Psoas muscle (tissue), 8 donors: ENCODE results near the gene SLC9A1. TPM values are rescaled to one million over a fixed set of nuclear protein-coding genes. Genes with fewer than 3 reads are reported as not detected.

Experiments
- ATAC-seq, 4 donors: fragments of 200-7000 bp; cut with Tn5 transposase; one replicate each; pipeline ENCODE4 v1.9.1; 2020; ENCODE audit warnings: moderate library complexity in 3 of 4, mild to moderate bottlenecking in 2 of 4
- DNase-seq, 2 donors: peaks; one replicate each; pipeline ENCODE4 v3.0.0-alpha.2; 2020
- H3K27ac ChIP-seq: fragments of 200-600 bp; one replicate; pipeline ENCODE4 v1.8.0; 2022
- H3K27me3 ChIP-seq, 3 donors: fragments of 200-600 bp in 1 of 3; one replicate each; pipeline versions ENCODE4 v1.6.1 to v1.8.0; 2013 to 2022; ENCODE audit warnings: low read length in 2 of 3, mild to moderate bottlenecking in 2 of 3, moderate library complexity in 1 of 3; ENCODE audit not compliant: insufficient read depth in 3 of 3
- H3K36me3 ChIP-seq, 2 donors: fragments of 200-600 bp in 1 of 2; one replicate each; pipeline versions ENCODE4 v1.6.1 to v1.8.0; 2013 to 2022; ENCODE audit warnings: low read depth in 1 of 2, mild to moderate bottlenecking in 1 of 2, moderate library complexity in 1 of 2; ENCODE audit not compliant: insufficient read depth in 1 of 2
- H3K4me1 ChIP-seq: fragments of 200-600 bp; one replicate; pipeline ENCODE4 v1.8.0; 2022
- H3K4me3 ChIP-seq: fragments of 200-600 bp; one replicate; pipeline ENCODE4 v1.8.0; 2022; ENCODE audit warnings: mild to moderate bottlenecking
- H3K9me3 ChIP-seq: fragments of 200-600 bp; one replicate; pipeline ENCODE4 v1.8.0; 2022
- WGBS, 3 donors: extraction: QIAGEN DNeasy Blood & Tissue Kit; methylation state at CpG; one replicate each; pipeline versions ENCODE4 v1.1.6 to v1.1.7; 2013; 5-methylcytosine and 5-hydroxymethylcytosine counted together
- intact Hi-C, 2 donors: fragments of 100-400 bp; cut with DNase I; formaldehyde crosslinking; loops; one replicate each; pipeline versions ENCODE4 v1.11.0 to v1.14.2; 2022
- polyA plus RNA-seq, 3 donors: library from polyadenylated mRNA; stranded (reverse); fragments of 200-250 nt; gene quantifications; one replicate each; pipeline ENCODE4 v1.2.3, GENCODE V29; 2013
- total RNA-seq, 4 donors: library from RNA; stranded (reverse); fragmentation: NEBNext Ultra II Directional in 2 of 4; extraction: Animal tissue kit (Norgen Biotek cat#: 25700) in 2 of 4; gene quantifications; one replicate each; pipeline versions ENCODE4 v1.2.1 to v1.2.4, GENCODE V29; 2021 to 2023
- TF ChIP-seq, protein P1 (sequence below): fragments of 200-600 bp; IDR thresholded peaks from one replicate; pipeline ENCODE4 v1.8.0; 2022; ENCODE audit warnings: antibody characterized with exemption
- donor health status: healthy with polysubstance abuse.
- donor health status: DM: no; HTN: no; CAD: no; lungs with moderate emphysema.
- donor health status: Bipolar disorder and iron deficiency.
- donor health status: healthy.
- donor health status: DM: yes; HTN: yes; CAD: no.
- donor health status: DM: no; HTN: no; CAD: no.
- donor health status: DM: no; HTN: no; CAD: no.
- donor health status: DM: yes; HTN: yes; CAD: no.

SLC9A1 gene
- total and polyA plus RNA-seq, 7 donors: 2.3 to 17.0 (median 5.9) TPM

- Histone ChIP-seq H3K27ac (peak overlapping the region; percentile 23), H3K36me3 (no peaks in the 10 kb centered on the region), H3K4me1 (peaks cover 47% of the 10 kb centered on the region), H3K27me3 (no peaks in the 10 kb centered on the region), H3K4me3 (no peak overlapping the region), H3K9me3 (no peaks in the 10 kb centered on the region)
- ATAC-seq (peak in 1 of 4 donors; percentile 12), DNase-seq (no peak)
- TF ChIP-seq, protein P1, sequence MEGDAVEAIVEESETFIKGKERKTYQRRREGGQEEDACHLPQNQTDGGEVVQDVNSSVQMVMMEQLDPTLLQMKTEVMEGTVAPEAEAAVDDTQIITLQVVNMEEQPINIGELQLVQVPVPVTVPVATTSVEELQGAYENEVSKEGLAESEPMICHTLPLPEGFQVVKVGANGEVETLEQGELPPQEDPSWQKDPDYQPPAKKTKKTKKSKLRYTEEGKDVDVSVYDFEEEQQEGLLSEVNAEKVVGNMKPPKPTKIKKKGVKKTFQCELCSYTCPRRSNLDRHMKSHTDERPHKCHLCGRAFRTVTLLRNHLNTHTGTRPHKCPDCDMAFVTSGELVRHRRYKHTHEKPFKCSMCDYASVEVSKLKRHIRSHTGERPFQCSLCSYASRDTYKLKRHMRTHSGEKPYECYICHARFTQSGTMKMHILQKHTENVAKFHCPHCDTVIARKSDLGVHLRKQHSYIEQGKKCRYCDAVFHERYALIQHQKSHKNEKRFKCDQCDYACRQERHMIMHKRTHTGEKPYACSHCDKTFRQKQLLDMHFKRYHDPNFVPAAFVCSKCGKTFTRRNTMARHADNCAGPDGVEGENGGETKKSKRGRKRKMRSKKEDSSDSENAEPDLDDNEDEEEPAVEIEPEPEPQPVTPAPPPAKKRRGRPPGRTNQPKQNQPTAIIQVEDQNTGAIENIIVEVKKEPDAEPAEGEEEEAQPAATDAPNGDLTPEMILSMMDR: no peak
- intact Hi-C loops: loop anchor here (5.0 kb wide), 1 partner anchor 36 kb away; no protein-coding TSS in a partner anchor
Measured at GRCh38 chr1:27116697-27117096, 38.2 kb downstream of the SLC9A1 start.

- no peak for ATAC-seq
- H3K27me3 ChIP-seq: no peaks in the 10 kb centered on the region
- peak overlapping the region; percentile 23 for H3K27ac ChIP-seq
- H3K4me3 ChIP-seq: no peak overlapping the region
- peaks cover 51% of the 10 kb centered on the region for H3K4me1 ChIP-seq
- 76 to 84% (median 82%) methylated on average over 3 of the region's 3 CpGs for WGBS, 3 donors
- no peaks in the 10 kb centered on the region for H3K36me3 ChIP-seq
- TF ChIP-seq, protein P1: no peak
- DNase-seq: no peak
- H3K9me3 ChIP-seq: no peaks in the 10 kb centered on the region
- intact Hi-C loops: loop anchor here (5.0 kb wide), 1 partner anchor 36 kb away; no protein-coding TSS in a partner anchor
Measured at GRCh38 chr1:27116232-27116631, 38.7 kb downstream of the SLC9A1 start.

- H3K27ac ChIP-seq: no peak overlapping the region
- no peaks in the 10 kb centered on the region for H3K27me3 ChIP-seq
- H3K36me3 ChIP-seq: peaks cover 0 to 4% of the 10 kb centered on the region in 2 donors
- peaks cover 45% of the 10 kb centered on the region for H3K4me1 ChIP-seq
- 89 to 90% (median 89%) methylated on average over 5 of the region's 5 CpGs for WGBS, 3 donors
- H3K9me3 ChIP-seq: no peaks in the 10 kb centered on the region
- DNase-seq: no peak
- TF ChIP-seq, protein P1: no peak
- no peak overlapping the region for H3K4me3 ChIP-seq
- intact Hi-C loops: no loop called here
- ATAC-seq: no peak
Measured at GRCh38 chr1:27114546-27114945, 40.4 kb downstream of the SLC9A1 start.

DNA sequence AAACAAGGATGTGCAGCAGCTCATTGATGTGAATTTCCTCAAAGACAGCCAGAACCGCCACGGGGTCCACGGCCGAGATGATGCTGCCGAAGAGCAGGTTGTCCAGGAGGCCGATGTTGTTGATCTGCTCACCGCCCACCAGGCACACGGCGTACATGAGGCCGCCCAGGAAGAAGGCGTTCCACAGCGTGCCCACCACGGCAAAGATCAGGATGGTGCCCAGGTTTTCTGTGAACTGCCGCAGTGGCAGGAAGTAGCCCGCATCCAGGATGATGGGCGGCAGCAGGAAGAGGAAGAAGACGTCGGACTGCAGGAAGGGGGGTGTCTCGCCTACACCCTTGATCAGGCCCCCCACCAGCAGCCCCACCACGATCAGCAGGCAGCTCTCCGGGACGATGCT lies 41.1 kb downstream of the SLC9A1 start:
- 84 to 89% (median 84%) methylated on average over 22 of the region's 22 CpGs for WGBS, 3 donors
- Histone ChIP-seq H3K9me3 (no peaks in the 10 kb centered on the region), H3K27ac (no peak overlapping the region), H3K27me3 (no peaks in the 10 kb centered on the region), H3K4me3 (no peak overlapping the region), H3K4me1 (peaks cover 40% of the 10 kb centered on the region), H3K36me3 (peaks cover 0 to 6% of the 10 kb centered on the region in 2 donors)
- DNase-seq (no peak), ATAC-seq (no peak)
- intact Hi-C loops: no loop called here
- TF ChIP-seq, protein P1: no peak
